Duodenal mucosa (tissue), 2 donors: ENCODE data around the gene STMN3.
"Not testable (repeated sequence)": the region's sequence is repeated elsewhere in the genome, so short reads cannot be mapped to it uniquely, and the experiment has no call there.

ENCODE experiments used
- H3K27ac ChIP-seq: one replicate; pipeline ENCODE4 v1.7.0; 2013; ENCODE audit warnings: low read depth, low read length
- H3K27me3 ChIP-seq, 2 donors: one replicate each; pipeline ENCODE4 v1.7.0; 2013; ENCODE audit warnings: low read length in 2 of 2, control low read depth in 1 of 2; ENCODE audit not compliant: insufficient read depth in 2 of 2, control insufficient read depth in 1 of 2
- H3K36me3 ChIP-seq, 2 donors: one replicate each; pipeline ENCODE4 v1.7.0; 2013; ENCODE audit warnings: low read length in 2 of 2, control low read depth in 1 of 2; ENCODE audit not compliant: insufficient read depth in 2 of 2, control insufficient read depth in 1 of 2
- H3K4me1 ChIP-seq, 2 donors: one replicate each; pipeline ENCODE4 v1.7.0; 2013; ENCODE audit warnings: low read length in 2 of 2, control low read depth in 1 of 2; ENCODE audit not compliant: insufficient read depth in 2 of 2, control insufficient read depth in 1 of 2
- H3K4me3 ChIP-seq, 2 donors: one replicate each; pipeline ENCODE4 v1.7.0; 2013; ENCODE audit warnings: low read length in 2 of 2, low read depth in 1 of 2
- H3K9ac ChIP-seq, 2 donors: one replicate each; pipeline ENCODE4 v1.7.0; 2013; ENCODE audit warnings: low read length in 2 of 2, low read depth in 1 of 2
- H3K9me3 ChIP-seq, 2 donors: one replicate each; pipeline ENCODE4 v1.7.0; 2013; ENCODE audit warnings: low read length in 2 of 2, control low read depth in 1 of 2; ENCODE audit not compliant: control insufficient read depth in 1 of 2

Gene STMN3

GRCh38 chr20:63642527-63643247, 10.5 kb downstream of the STMN3 start:
- H3K4me3 ChIP-seq = peak overlapping the region; percentile 52 to 63
- H3K9ac ChIP-seq = peak overlapping the region in 1 of 2 donors; percentile 47
- H3K36me3 ChIP-seq = no peaks in the 10 kb centered on the region
- H3K9me3 ChIP-seq = no peaks in the 10 kb centered on the region
- H3K27ac ChIP-seq = peak overlapping the region; percentile 50
- H3K27me3 ChIP-seq = peaks cover 0 to 8% of the 10 kb centered on the region in 2 donors
- H3K4me1 ChIP-seq = peaks cover 0 to 6% of the 10 kb centered on the region in 2 donors

- Histone ChIP-seq H3K9me3 (no peaks in the 10 kb centered on the region), H3K36me3 (no peaks in the 10 kb centered on the region), H3K4me3 (peak overlapping the region; percentile 70 to 74), H3K27ac (peak overlapping the region; percentile 87), H3K27me3 (peaks cover 0 to 8% of the 10 kb centered on the region in 2 donors), H3K9ac (peak overlapping the region; percentile 47 to 54), H3K4me1 (peaks cover 0 to 11% of the 10 kb centered on the region in 2 donors)
Observed at GRCh38 chr20:63641792-63642523, 11.3 kb downstream of the STMN3 start.

- H3K27me3 ChIP-seq = peaks cover 0 to 8% of the 10 kb centered on the region in 2 donors
- H3K4me3 ChIP-seq = peak overlapping the region; percentile 70 to 74
- H3K4me1 ChIP-seq = peaks cover 0 to 14% of the 10 kb centered on the region in 2 donors
- no peaks in the 10 kb centered on the region for H3K36me3 ChIP-seq
- H3K9me3 ChIP-seq = no peaks in the 10 kb centered on the region
- H3K9ac ChIP-seq = peak overlapping the region; percentile 38 to 54
- peak overlapping the region; percentile 87 for H3K27ac ChIP-seq
Observed at GRCh38 chr20:63641146-63641791, 12.0 kb downstream of the STMN3 start.

GRCh38 chr20:63640686-63641085, 12.5 kb downstream of the STMN3 start:
- not testable (repeated sequence) for H3K27ac ChIP-seq
- H3K4me1 ChIP-seq = peaks cover 0 to 14% of the 10 kb centered on the region in 2 donors

GRCh38 chr20:63640086-63640485, 13.1 kb downstream of the STMN3 start:
- Histone ChIP-seq H3K9me3 (no peaks in the 10 kb centered on the region), H3K27ac (no peak overlapping the region), H3K9ac (no peak overlapping the region), H3K4me1 (peaks cover 0 to 14% of the 10 kb centered on the region in 2 donors), H3K4me3 (no peak overlapping the region), H3K27me3 (peaks cover 0 to 8% of the 10 kb centered on the region in 2 donors), H3K36me3 (no peaks in the 10 kb centered on the region)

More at GRCh38 chr20:63640686-63641085, 12.5 kb downstream of the STMN3 start:
- not testable (repeated sequence) for H3K9me3 ChIP-seq, H3K4me3 ChIP-seq, H3K9ac ChIP-seq, H3K36me3 ChIP-seq, H3K27me3 ChIP-seq

GRCh38 chr20:63639093-63639975, 13.9 kb downstream of the STMN3 start:
- Histone ChIP-seq H3K27ac (peak overlapping the region; percentile 56), H3K4me3 (no peak overlapping the region), H3K27me3 (peaks cover 0 to 8% of the 10 kb centered on the region in 2 donors), H3K9ac (no peak overlapping the region), H3K36me3 (no peaks in the 10 kb centered on the region), H3K4me1 (peaks cover 0 to 14% of the 10 kb centered on the region in 2 donors), H3K9me3 (no peaks in the 10 kb centered on the region)

GRCh38 chr20:63636752-63637628, 16.2 kb downstream of the STMN3 start:
- Histone ChIP-seq H3K4me3 (no peak overlapping the region), H3K36me3 (no peaks in the 10 kb centered on the region)

GRCh38 chr20:63635431-63636141, 17.6 kb downstream of the STMN3 start:
- H3K9me3 ChIP-seq = no peaks in the 10 kb centered on the region
- no peaks in the 10 kb centered on the region for H3K27me3 ChIP-seq
- H3K4me3 ChIP-seq = no peak overlapping the region
- no peak overlapping the region for H3K9ac ChIP-seq
- no peaks in the 10 kb centered on the region for H3K36me3 ChIP-seq
- peaks cover 0 to 8% of the 10 kb centered on the region in 2 donors for H3K4me1 ChIP-seq
- peak overlapping the region; percentile 34 for H3K27ac ChIP-seq

More at GRCh38 chr20:63636752-63637628, 16.2 kb downstream of the STMN3 start:
- peaks cover 0 to 8% of the 10 kb centered on the region in 2 donors for H3K4me1 ChIP-seq
- no peaks in the 10 kb centered on the region for H3K9me3 ChIP-seq
- H3K9ac ChIP-seq = no peak overlapping the region
- no peaks in the 10 kb centered on the region for H3K27me3 ChIP-seq
- H3K27ac ChIP-seq = no peak overlapping the region
